Peyer's patch (tissue), 4 donors: Measurements from ENCODE around the gene ANKRD40CL. TPM values are rescaled to one million over a fixed set of nuclear protein-coding genes. Genes with fewer than 3 reads are reported as not detected.
"Not testable (repeated sequence)": the region's sequence is repeated elsewhere in the genome, so short reads cannot be mapped to it uniquely, and the experiment has no call there.

Experiments
- DNase-seq, 3 donors: peaks; one replicate each; pipeline ENCODE4 v3.0.0-alpha.2; 2017 to 2019
- H3K27ac ChIP-seq, 4 donors: fragments of 200-600 bp; sonication (generic); one replicate each; pipeline ENCODE4 v1.5.1; 2016 to 2019
- H3K27me3 ChIP-seq, 2 donors: fragments of 200-600 bp; sonication (generic); one replicate each; pipeline ENCODE4 v1.5.1; 2019
- H3K36me3 ChIP-seq, 3 donors: fragments of 200-600 bp; sonication (generic); one replicate each; pipeline ENCODE4 v1.5.1; 2016 to 2019
- H3K4me1 ChIP-seq, 4 donors: fragments of 200-600 bp; sonication (generic); one replicate each; pipeline ENCODE4 v1.5.1; 2016 to 2019
- H3K4me3 ChIP-seq, 4 donors: fragments of 200-600 bp; sonication (generic); 1 replicate in 3 of 4; 2 replicates in 1 of 4; pipeline ENCODE4 v1.5.1; 2016 to 2019; ENCODE audit warnings: mild to moderate bottlenecking in 1 of 4
- H3K9me3 ChIP-seq, 4 donors: fragments of 200-600 bp; sonication (generic); one replicate each; pipeline ENCODE4 v1.5.1; 2016 to 2019; ENCODE audit warnings: mild to moderate bottlenecking in 1 of 4
- CTCF ChIP-seq, 6 experiments: fragments of 450-650 bp in 4 of 6; fragments of 200-600 bp in 2 of 6; sonication (generic) in 1 of 6; IDR thresholded peaks; one replicate each; pipeline ENCODE4 v1.5.1; 2017 to 2019; ENCODE audit warnings: antibody characterized with exemption in 6 of 6, mild to moderate bottlenecking in 3 of 6, moderate library complexity in 1 of 6
- POLR2A ChIP-seq, 2 donors: fragments of 450-650 bp; IDR thresholded peaks; one replicate each; pipeline ENCODE4 v1.5.1; 2017; ENCODE audit warnings: antibody characterized with exemption in 2 of 2, mild to moderate bottlenecking in 2 of 2, moderate library complexity in 2 of 2
- total RNA-seq, 4 donors: library from RNA; depleted of rRNA; stranded (reverse); fragments of >200 nt; gene quantifications; one replicate each; pipeline ENCODE4 v1.1.0, GENCODE V29; 2016

ANKRD40CL gene
- total RNA-seq, 4 donors from 2014 or later, result 9.9 to 150 (median 139) TPM

- Histone ChIP-seq H3K4me1 (no peaks in the 10 kb centered on the region), H3K36me3 (no peaks in the 10 kb centered on the region), H3K27ac (no peak overlapping the region), H3K27me3 (no peaks in the 10 kb centered on the region), H3K4me3 (no peak overlapping the region), H3K9me3 (no peaks in the 10 kb centered on the region)
- no peak for TF ChIP-seq POLR2A (IDR thresholded peaks at IDR 0.05)
- TF ChIP-seq CTCF (IDR thresholded peaks at IDR 0.05), result no peak
- DNase-seq, result no peak
Measured at GRCh38 chr17:50808413-50808812, 41.1 kb upstream of the ANKRD40CL start.

GRCh38 chr17:50807675-50808074, 40.4 kb upstream of the ANKRD40CL start:
- no peak for DNase-seq
- Histone ChIP-seq H3K27ac (no peak overlapping the region), H3K4me3 (no peak overlapping the region), H3K4me1 (no peaks in the 10 kb centered on the region), H3K27me3 (no peaks in the 10 kb centered on the region), H3K9me3 (no peaks in the 10 kb centered on the region), H3K36me3 (no peaks in the 10 kb centered on the region)
- no peak for TF ChIP-seq POLR2A (IDR thresholded peaks at IDR 0.05)

- Histone ChIP-seq H3K27me3 (no peaks in the 10 kb centered on the region), H3K4me3 (no peak overlapping the region), H3K9me3 (no peaks in the 10 kb centered on the region), H3K36me3 (no peaks in the 10 kb centered on the region), H3K4me1 (no peaks in the 10 kb centered on the region), H3K27ac (no peak overlapping the region)
- DNase-seq, result no peak
- TF ChIP-seq CTCF (IDR thresholded peaks at IDR 0.05) (no peak), POLR2A (IDR thresholded peaks at IDR 0.05) (no peak)
Measured at GRCh38 chr17:50807009-50807408, 39.7 kb upstream of the ANKRD40CL start.

- no peak for TF ChIP-seq POLR2A (IDR thresholded peaks at IDR 0.05)
- no peak for TF ChIP-seq CTCF (IDR thresholded peaks at IDR 0.05)
- no peaks in the 10 kb centered on the region for H3K27me3 ChIP-seq
- no peaks in the 10 kb centered on the region for H3K4me1 ChIP-seq
- no peak overlapping the region for H3K4me3 ChIP-seq
- H3K36me3 ChIP-seq, result no peaks in the 10 kb centered on the region
- H3K27ac ChIP-seq, result no peak overlapping the region
- DNase-seq, result no peak
- H3K9me3 ChIP-seq, result no peaks in the 10 kb centered on the region
Measured at GRCh38 chr17:50806141-50806643, 38.9 kb upstream of the ANKRD40CL start.

- H3K27ac ChIP-seq, result no peak overlapping the region
- no peak overlapping the region for H3K4me3 ChIP-seq
- TF ChIP-seq CTCF (IDR thresholded peaks at IDR 0.05) (no peak), POLR2A (IDR thresholded peaks at IDR 0.05) (no peak)
- H3K9me3 ChIP-seq, result no peaks in the 10 kb centered on the region
- no peaks in the 10 kb centered on the region for H3K27me3 ChIP-seq
- no peak for DNase-seq
- no peaks in the 10 kb centered on the region for H3K4me1 ChIP-seq
- H3K36me3 ChIP-seq, result no peaks in the 10 kb centered on the region
Measured at GRCh38 chr17:50805486-50805885, 38.2 kb upstream of the ANKRD40CL start.

- not testable (repeated sequence) for DNase-seq, H3K4me3 ChIP-seq, H3K27ac ChIP-seq, H3K4me1 ChIP-seq, H3K9me3 ChIP-seq, H3K36me3 ChIP-seq, H3K27me3 ChIP-seq
Measured at GRCh38 chr17:50804749-50805475, 37.6 kb upstream of the ANKRD40CL start.

- no peak overlapping the region for H3K4me3 ChIP-seq
- H3K36me3 ChIP-seq, result no peaks in the 10 kb centered on the region
- H3K9me3 ChIP-seq, result no peaks in the 10 kb centered on the region
- H3K27ac ChIP-seq, result no peak overlapping the region
- H3K27me3 ChIP-seq, result no peaks in the 10 kb centered on the region
- no peaks in the 10 kb centered on the region for H3K4me1 ChIP-seq
- no peak for DNase-seq
- TF ChIP-seq CTCF (IDR thresholded peaks at IDR 0.05), result no peak
- no peak for TF ChIP-seq POLR2A (IDR thresholded peaks at IDR 0.05)
Measured at GRCh38 chr17:50803676-50804075, 36.4 kb upstream of the ANKRD40CL start.
